GM12878 (cell line): ENCODE data around the gene MEIKIN. TPM values are rescaled to one million over a fixed set of nuclear protein-coding genes. Genes with fewer than 3 reads are reported as not detected.

Experiments used
- ATAC-seq: fragments of 200-7000 bp; cut with Tn5 transposase; 3 replicates; pipeline ENCODE4 v1.9.1; 2020; ENCODE audit warnings: mild to moderate bottlenecking, moderate library complexity
- BruUV-seq: library from RNA; stranded (reverse); fragments of 400-500 nt; replicated peaks from 2 replicates; lab custom pipeline; 2021; lab: Mats Ljungman, UMichigan
- CTCF ChIA-PET: fragments of 300-600 bp; sonication (Branson Sonifier 250); formaldehyde crosslinking; extraction: SDS; loops from one replicate; lab custom pipeline; 2021; ENCODE audit warnings: inconsistent platforms; lab: Yijun Ruan, JAX
- POLR2A ChIA-PET: fragments of 350-600 bp; formaldehyde crosslinking; extraction: SDS; loops from one replicate; lab custom pipeline; 2021; ENCODE audit warnings: inconsistent platforms; lab: Charles Lee
- RAD21 ChIA-PET: fragments of 300-600 bp; sonication (Branson Sonifier 250); formaldehyde crosslinking; loops from one replicate; lab custom pipeline; 2023; ENCODE audit warnings: antibody characterized with exemption; ENCODE audit not compliant: unreplicated experiment; lab: Charles Lee
- SMC1A ChIA-PET: fragments of 300-600 bp; sonication (Branson Sonifier 250); formaldehyde crosslinking; loops from one replicate; lab custom pipeline; 2023; ENCODE audit not compliant: unreplicated experiment, uncharacterized antibody; lab: Charles Lee
- DNase-seq: peaks from one replicate; pipeline ENCODE4 v3.0.0-alpha.2; 2011; ENCODE audit warnings: low read depth, low spot score
- FAIRE-seq: peaks from 3 replicates; lab custom pipeline; 2011; peaks lifted over from hg19 to GRCh38; lab: Jason Lieb, UNC
- H2AFZ ChIP-seq: 2 replicates; pipeline ENCODE4 v1.6.0; 2011; ENCODE audit warnings: low read depth, low read length, control low read depth; ENCODE audit not compliant: control insufficient read depth
- H3K27ac ChIP-seq: 2 replicates; pipeline ENCODE4 v1.5.1; 2011; ENCODE audit warnings: control low read depth; ENCODE audit not compliant: control insufficient read depth, insufficient read depth
- H3K27me3 ChIP-seq, 2 experiments: replicated peaks in 1 of 2; 2 replicates each; pipeline versions ENCODE4 v1.6.0 to v1.6.1; 2011; ENCODE audit warnings: low read length in 1 of 2; ENCODE audit not compliant: control insufficient read depth in 2 of 2, insufficient read depth in 2 of 2
- H3K36me3 ChIP-seq, 2 experiments: 2 replicates each; pipeline ENCODE4 v1.5.1; 2011; ENCODE audit warnings: low read length in 1 of 2; ENCODE audit not compliant: control insufficient read depth in 2 of 2, insufficient read depth in 2 of 2
- H3K4me1 ChIP-seq: 2 replicates; pipeline ENCODE4 v1.6.1; 2011; ENCODE audit warnings: mild to moderate bottlenecking, low read length, moderate library complexity, mixed read lengths; ENCODE audit not compliant: control insufficient read depth, insufficient read depth
- H3K4me2 ChIP-seq: 2 replicates; pipeline ENCODE4 v1.6.0; 2011; ENCODE audit warnings: control low read depth; ENCODE audit not compliant: control insufficient read depth, insufficient read depth
- H3K4me3 ChIP-seq: fragments of 200-600 bp; sonication (generic); 2 replicates; pipeline ENCODE4 v1.5.1; 2016
- H3K79me2 ChIP-seq: 2 replicates; pipeline ENCODE4 v1.6.0; 2011; ENCODE audit warnings: low read length; ENCODE audit not compliant: control insufficient read depth, insufficient read depth
- H3K9ac ChIP-seq: 2 replicates; pipeline ENCODE4 v1.8.0; 2011; ENCODE audit warnings: low read length, control low read depth, mixed read lengths; ENCODE audit not compliant: control insufficient read depth, insufficient read depth
- H3K9me3 ChIP-seq: replicated peaks from 3 replicates; pipeline ENCODE4 v1.5.1; 2011; ENCODE audit warnings: mild to moderate bottlenecking, low read length; ENCODE audit not compliant: control insufficient read depth, insufficient read depth
- H4K20me1 ChIP-seq: 2 replicates; pipeline ENCODE4 v1.6.0; 2011; ENCODE audit not compliant: control insufficient read depth, insufficient read depth
- CREB1 ChIP-seq: IDR thresholded peaks from 2 replicates; pipeline ENCODE4 v1.6.1; 2012; ENCODE audit warnings: low read depth, mild to moderate bottlenecking, inconsistent platforms
- FOS ChIP-seq: IDR thresholded peaks from 3 replicates; pipeline ENCODE4 v1.6.1; 2011; ENCODE audit warnings: borderline replicate concordance; ENCODE audit not compliant: insufficient read length; ENCODE audit errors: extremely low read depth
- FOXM1 ChIP-seq: IDR thresholded peaks from 2 replicates; pipeline ENCODE4 v1.6.1; 2012; ENCODE audit warnings: low read depth, mild to moderate bottlenecking, inconsistent platforms, low read length, moderate library complexity
- GATAD2B ChIP-seq: fragments of 450-650 bp; conservative IDR thresholded peaks from 2 replicates; pipeline ENCODE4 v1.6.1; 2017; ENCODE audit warnings: low read depth, mild to moderate bottlenecking, moderate library complexity
- HDAC2 ChIP-seq: fragments of 200-600 bp; sonication (generic); IDR thresholded peaks from 2 replicates; pipeline ENCODE4 v1.6.1; 2017
- KDM1A ChIP-seq: fragments of 200-600 bp; sonication (generic); IDR thresholded peaks from 2 replicates; pipeline ENCODE4 v1.6.1; 2016; ENCODE audit warnings: borderline replicate concordance
- NFIC ChIP-seq: IDR thresholded peaks from 2 replicates; pipeline ENCODE4 v1.6.1; 2012; ENCODE audit warnings: low read depth, mild to moderate bottlenecking, inconsistent platforms, low read length, moderate library complexity
- NR2C2 ChIP-seq: IDR thresholded peaks from 2 replicates; pipeline ENCODE4 v1.6.1; 2011; ENCODE audit warnings: borderline replicate concordance, low read depth; ENCODE audit not compliant: control insufficient read depth, insufficient read length
- SP1 ChIP-seq: IDR thresholded peaks from one replicate; pipeline ENCODE4 v1.6.1; 2011; ENCODE audit warnings: low read depth, low read length
- SREBF1 ChIP-seq: IDR thresholded peaks from 2 replicates; pipeline ENCODE4 v1.6.1; 2012; ENCODE audit warnings: mild to moderate bottlenecking, low read length
- WGBS: methylation state at CpG from one replicate; pipeline ENCODE4 v1.1.6; 2016; ENCODE audit warnings: low lambda C conversion rate; ENCODE audit not compliant: insufficient replicate concordance, insufficient coverage; ENCODE audit errors: missing lambda C conversion rate; 5-methylcytosine and 5-hydroxymethylcytosine counted together
- in situ Hi-C: fragments of 300-500 bp; cut with MboI; formaldehyde crosslinking; loops from 9 replicates; pipeline ENCODE4 v1.14.3; 2018; ENCODE audit warnings: mixed read lengths
- intact Hi-C: fragments of 100-400 bp; cut with micrococcal nuclease; formaldehyde crosslinking; loops from one replicate; pipeline ENCODE4 v1.14.2; 2022; ENCODE audit not compliant: unreplicated experiment
- polyA plus RNA-seq, 11 experiments: library from polyadenylated mRNA; depleted of rRNA in 4 of 11; unstranded in 6 of 11; stranded (reverse) in 5 of 11; fragments of >200 nt; fragmentation: Nextera tagmentation in 4 of 11; fragmentation: Illumina TruSeq in 1 of 11; extraction: Ambion mirVana in 4 of 11; extraction: Trizol in 1 of 11; gene quantifications; 1 replicate in 1 of 11; 2 replicates in 10 of 11; pipeline versions ENCODE4 v1.2.1 to v1.2.3, GENCODE V29; 2011 to 2016; ENCODE audit warnings: inconsistent platforms in 2 of 11, missing spikeins in 2 of 11, low read depth in 1 of 11
- total RNA-seq, 4 experiments: library from RNA; depleted of rRNA in 3 of 4; stranded (reverse); fragments of >200 nt in 3 of 4; fragmentation: Illumina TruSeq in 1 of 4; extraction: Trizol in 1 of 4; gene quantifications; 2 replicates each; pipeline versions ENCODE4 v1.2.1 to v1.2.3, GENCODE V29; 2013 to 2021
- TF ChIP-seq, protein P1 (sequence below): IDR thresholded peaks from 2 replicates; pipeline ENCODE4 v1.6.1; 2012; ENCODE audit warnings: mild to moderate bottlenecking, low read depth, low read length
- TF ChIP-seq, protein P2 (sequence below): IDR thresholded peaks from 2 replicates; pipeline ENCODE4 v1.6.1; 2012; ENCODE audit warnings: low read depth, low read length, improper control_type of control experiment
- TF ChIP-seq, protein P3 (sequence below): fragments of 450-650 bp; formaldehyde crosslinking; IDR thresholded peaks from 2 replicates; pipeline ENCODE4 v1.5.0; 2022; ENCODE audit warnings: mild to moderate bottlenecking, missing genetic modification characterization

Gene MEIKIN
- total and polyA plus RNA-seq, 10 of the 15 experiments (the other 5 are each of a cell fraction or from before 2014, with no cell fraction given), result not detected

DNA sequence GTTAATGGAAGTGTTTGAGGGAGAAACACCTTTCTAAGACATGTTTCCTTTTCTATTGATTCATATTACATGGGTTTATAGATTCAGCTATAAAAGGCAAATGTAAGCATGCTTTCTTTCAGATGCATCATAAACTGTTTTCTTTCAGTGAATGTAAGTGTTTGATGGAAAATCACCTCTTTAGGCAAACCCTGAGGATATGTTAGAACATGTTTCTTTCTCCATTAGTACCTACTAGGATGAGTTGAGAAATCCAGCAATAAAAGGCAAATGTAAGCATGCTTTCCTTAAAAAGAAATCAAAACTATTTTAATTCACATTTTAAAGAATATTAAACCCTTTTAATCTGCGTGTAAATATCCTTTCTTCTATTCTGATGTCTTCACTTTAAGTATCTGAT lies 180.2 kb downstream of the MEIKIN start:
- ChIA-PET CTCF (no interaction called here), POLR2A (no interaction called here), SMC1A (no interaction called here), RAD21 (no interaction called here)
- Histone ChIP-seq H3K36me3 (peaks cover 0 to 2% of the 10 kb centered on the region in 2 experiments; a peak in 2 of 4 replicates), H3K4me2 (no peak overlapping the region), H2AFZ (no peak overlapping the region), H3K4me3 (no peak overlapping the region), H3K27me3 (no peaks in the 10 kb centered on the region), H3K4me1 (no peaks in the 10 kb centered on the region), H4K20me1 (no peaks in the 10 kb centered on the region), H3K27ac (no peak overlapping the region), H3K79me2 (peaks cover 26% of the 10 kb centered on the region), H3K9ac (no peak overlapping the region), H3K9me3 (peaks cover 8% of the 10 kb centered on the region; the same call in 2 of the 3 replicates)
- 91% methylated on average over 1 of the region's 1 CpG for WGBS
- FAIRE-seq (no peak), DNase-seq (no peak), ATAC-seq (no peak)
- BruUV-seq, result no TSS peak
- in situ Hi-C loops (no loop called here), intact Hi-C loops (no loop called here)
- TF ChIP-seq NR2C2, result no peak
- TF ChIP-seq NFIC, result no peak
- TF ChIP-seq CREB1, result no peak
- TF ChIP-seq, protein P1, sequence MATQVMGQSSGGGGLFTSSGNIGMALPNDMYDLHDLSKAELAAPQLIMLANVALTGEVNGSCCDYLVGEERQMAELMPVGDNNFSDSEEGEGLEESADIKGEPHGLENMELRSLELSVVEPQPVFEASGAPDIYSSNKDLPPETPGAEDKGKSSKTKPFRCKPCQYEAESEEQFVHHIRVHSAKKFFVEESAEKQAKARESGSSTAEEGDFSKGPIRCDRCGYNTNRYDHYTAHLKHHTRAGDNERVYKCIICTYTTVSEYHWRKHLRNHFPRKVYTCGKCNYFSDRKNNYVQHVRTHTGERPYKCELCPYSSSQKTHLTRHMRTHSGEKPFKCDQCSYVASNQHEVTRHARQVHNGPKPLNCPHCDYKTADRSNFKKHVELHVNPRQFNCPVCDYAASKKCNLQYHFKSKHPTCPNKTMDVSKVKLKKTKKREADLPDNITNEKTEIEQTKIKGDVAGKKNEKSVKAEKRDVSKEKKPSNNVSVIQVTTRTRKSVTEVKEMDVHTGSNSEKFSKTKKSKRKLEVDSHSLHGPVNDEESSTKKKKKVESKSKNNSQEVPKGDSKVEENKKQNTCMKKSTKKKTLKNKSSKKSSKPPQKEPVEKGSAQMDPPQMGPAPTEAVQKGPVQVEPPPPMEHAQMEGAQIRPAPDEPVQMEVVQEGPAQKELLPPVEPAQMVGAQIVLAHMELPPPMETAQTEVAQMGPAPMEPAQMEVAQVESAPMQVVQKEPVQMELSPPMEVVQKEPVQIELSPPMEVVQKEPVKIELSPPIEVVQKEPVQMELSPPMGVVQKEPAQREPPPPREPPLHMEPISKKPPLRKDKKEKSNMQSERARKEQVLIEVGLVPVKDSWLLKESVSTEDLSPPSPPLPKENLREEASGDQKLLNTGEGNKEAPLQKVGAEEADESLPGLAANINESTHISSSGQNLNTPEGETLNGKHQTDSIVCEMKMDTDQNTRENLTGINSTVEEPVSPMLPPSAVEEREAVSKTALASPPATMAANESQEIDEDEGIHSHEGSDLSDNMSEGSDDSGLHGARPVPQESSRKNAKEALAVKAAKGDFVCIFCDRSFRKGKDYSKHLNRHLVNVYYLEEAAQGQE, result no peak
- TF ChIP-seq, protein P2, sequence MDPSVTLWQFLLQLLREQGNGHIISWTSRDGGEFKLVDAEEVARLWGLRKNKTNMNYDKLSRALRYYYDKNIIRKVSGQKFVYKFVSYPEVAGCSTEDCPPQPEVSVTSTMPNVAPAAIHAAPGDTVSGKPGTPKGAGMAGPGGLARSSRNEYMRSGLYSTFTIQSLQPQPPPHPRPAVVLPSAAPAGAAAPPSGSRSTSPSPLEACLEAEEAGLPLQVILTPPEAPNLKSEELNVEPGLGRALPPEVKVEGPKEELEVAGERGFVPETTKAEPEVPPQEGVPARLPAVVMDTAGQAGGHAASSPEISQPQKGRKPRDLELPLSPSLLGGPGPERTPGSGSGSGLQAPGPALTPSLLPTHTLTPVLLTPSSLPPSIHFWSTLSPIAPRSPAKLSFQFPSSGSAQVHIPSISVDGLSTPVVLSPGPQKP, result no peak
- TF ChIP-seq FOXM1, result no peak
- TF ChIP-seq GATAD2B, result no peak
- TF ChIP-seq SP1, result no peak
- TF ChIP-seq KDM1A, result no peak
- no peak for TF ChIP-seq HDAC2
- TF ChIP-seq FOS, result no peak
- no peak for TF ChIP-seq SREBF1
- TF ChIP-seq, protein P3, sequence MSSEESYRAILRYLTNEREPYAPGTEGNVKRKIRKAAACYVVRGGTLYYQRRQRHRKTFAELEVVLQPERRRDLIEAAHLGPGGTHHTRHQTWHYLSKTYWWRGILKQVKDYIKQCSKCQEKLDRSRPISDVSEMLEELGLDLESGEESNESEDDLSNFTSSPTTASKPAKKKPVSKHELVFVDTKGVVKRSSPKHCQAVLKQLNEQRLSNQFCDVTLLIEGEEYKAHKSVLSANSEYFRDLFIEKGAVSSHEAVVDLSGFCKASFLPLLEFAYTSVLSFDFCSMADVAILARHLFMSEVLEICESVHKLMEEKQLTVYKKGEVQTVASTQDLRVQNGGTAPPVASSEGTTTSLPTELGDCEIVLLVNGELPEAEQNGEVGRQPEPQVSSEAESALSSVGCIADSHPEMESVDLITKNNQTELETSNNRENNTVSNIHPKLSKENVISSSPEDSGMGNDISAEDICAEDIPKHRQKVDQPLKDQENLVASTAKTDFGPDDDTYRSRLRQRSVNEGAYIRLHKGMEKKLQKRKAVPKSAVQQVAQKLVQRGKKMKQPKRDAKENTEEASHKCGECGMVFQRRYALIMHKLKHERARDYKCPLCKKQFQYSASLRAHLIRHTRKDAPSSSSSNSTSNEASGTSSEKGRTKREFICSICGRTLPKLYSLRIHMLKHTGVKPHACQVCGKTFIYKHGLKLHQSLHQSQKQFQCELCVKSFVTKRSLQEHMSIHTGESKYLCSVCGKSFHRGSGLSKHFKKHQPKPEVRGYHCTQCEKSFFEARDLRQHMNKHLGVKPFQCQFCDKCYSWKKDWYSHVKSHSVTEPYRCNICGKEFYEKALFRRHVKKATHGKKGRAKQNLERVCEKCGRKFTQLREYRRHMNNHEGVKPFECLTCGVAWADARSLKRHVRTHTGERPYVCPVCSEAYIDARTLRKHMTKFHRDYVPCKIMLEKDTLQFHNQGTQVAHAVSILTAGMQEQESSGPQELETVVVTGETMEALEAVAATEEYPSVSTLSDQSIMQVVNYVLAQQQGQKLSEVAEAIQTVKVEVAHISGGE (CRISPR knock-in tag), result no peak
